H1 (cell line): ENCODE measurements around the gene TBCEL. TPM values are rescaled to one million over a fixed set of nuclear protein-coding genes. Genes with fewer than 3 reads are reported as not detected.
A peak's percentile ranks its signal among the peaks of the same experiment; 100 is the strongest.

Experiments
- CTCF ChIA-PET: fragments of 300-600 bp; sonication (Branson Sonifier 250); formaldehyde crosslinking; loops from one replicate; lab custom pipeline; 2021; ENCODE audit not compliant: partially characterized antibody; lab: Charles Lee
- POLR2A ChIA-PET: fragments of 300-600 bp; sonication (Branson Sonifier 250); formaldehyde crosslinking; loops from one replicate; lab custom pipeline; 2021; ENCODE audit warnings: inconsistent platforms; ENCODE audit not compliant: partially characterized antibody; lab: Charles Lee
- DNase-seq, 2 experiments: peaks; one replicate each; pipeline versions ENCODE4 v3.0.0 to v3.0.0-alpha.2; 2010 to 2022; ENCODE audit warnings: low spot score in 2 of 2, low read depth in 1 of 2, mixed read lengths in 1 of 2
- FAIRE-seq: peaks from 2 replicates; lab custom pipeline; 2011; peaks lifted over from hg19 to GRCh38; lab: Jason Lieb, UNC
- H2AFZ ChIP-seq: 2 replicates; pipeline ENCODE4 v1.8.1; 2012; ENCODE audit warnings: low read length, inconsistent platforms
- H2AK5ac ChIP-seq: 2 replicates; pipeline ENCODE4 v1.6.1; 2013; ENCODE audit warnings: low read depth, low read length
- H2BK120ac ChIP-seq: replicated peaks from 2 replicates; pipeline ENCODE3; 2013; ENCODE audit warnings: low read depth, low read length, inconsistent platforms
- H2BK12ac ChIP-seq: 2 replicates; pipeline ENCODE4 v1.6.1; 2013; ENCODE audit warnings: low read depth, low read length
- H2BK15ac ChIP-seq: 2 replicates; pipeline ENCODE4 v1.6.1; 2013; ENCODE audit warnings: low read length
- H2BK20ac ChIP-seq: 2 replicates; pipeline ENCODE4 v1.6.1; 2013; ENCODE audit warnings: low read length
- H2BK5ac ChIP-seq: 2 replicates; pipeline ENCODE4 v1.6.1; 2013; ENCODE audit warnings: low read depth, low read length
- H3K14ac ChIP-seq: 2 replicates; pipeline ENCODE4 v1.6.1; 2013; ENCODE audit warnings: inconsistent platforms; ENCODE audit not compliant: insufficient read length
- H3K18ac ChIP-seq: 2 replicates; pipeline ENCODE4 v1.6.1; 2013; ENCODE audit warnings: low read length; ENCODE audit errors: extremely low read depth
- H3K23ac ChIP-seq: 2 replicates; pipeline ENCODE4 v1.6.1; 2013; ENCODE audit warnings: inconsistent platforms; ENCODE audit not compliant: insufficient read length
- H3K23me2 ChIP-seq: 2 replicates; pipeline ENCODE4 v1.6.1; 2013; ENCODE audit warnings: low read depth, low read length
- H3K27ac ChIP-seq: 2 replicates; pipeline ENCODE4 v1.6.1; 2011; ENCODE audit warnings: low read depth, low read length, inconsistent platforms
- H3K27me3 ChIP-seq, 4 experiments: replicated peaks in 1 of 4; 1 replicate in 1 of 4; 2 replicates in 3 of 4; pipeline versions ENCODE4 v1.6.1 to v1.8.1; 2011 to 2013; ENCODE audit warnings: low read length in 3 of 4, mild to moderate bottlenecking in 3 of 4, inconsistent platforms in 2 of 4, mixed read lengths in 2 of 4, moderate library complexity in 1 of 4; ENCODE audit not compliant: control insufficient read depth in 3 of 4, insufficient read depth in 3 of 4; ENCODE audit errors: extremely low read depth in 1 of 4
- H3K36me3 ChIP-seq, 4 experiments: 2 replicates each; pipeline versions ENCODE4 v1.6.1 to v1.8.1; 2011 to 2013; ENCODE audit warnings: mild to moderate bottlenecking in 4 of 4, low read length in 3 of 4, moderate library complexity in 2 of 4, control low read depth in 1 of 4, inconsistent platforms in 1 of 4; ENCODE audit not compliant: insufficient read depth in 4 of 4, control insufficient read depth in 2 of 4
- H3K4ac ChIP-seq: replicated peaks from 2 replicates; pipeline ENCODE3; 2013; ENCODE audit warnings: low read length, low read depth, mixed read lengths, inconsistent platforms; ENCODE audit not compliant: insufficient read length
- H3K4me1 ChIP-seq, 4 experiments: replicated peaks in 1 of 4; 1 replicate in 1 of 4; 2 replicates in 3 of 4; pipeline versions ENCODE4 v1.6.1 to v1.8.1; 2011 to 2013; ENCODE audit warnings: low read length in 3 of 4, inconsistent platforms in 2 of 4, mixed read lengths in 1 of 4; ENCODE audit not compliant: insufficient read depth in 4 of 4, control insufficient read depth in 3 of 4
- H3K4me2 ChIP-seq, 2 experiments: 2 replicates each; pipeline versions ENCODE4 v1.6.1 to v1.8.1; 2011 to 2013; ENCODE audit warnings: low read depth in 2 of 2, low read length in 2 of 2, control low read depth in 1 of 2, inconsistent platforms in 1 of 2, mild to moderate bottlenecking in 1 of 2; ENCODE audit not compliant: insufficient read depth in 1 of 2
- H3K4me3 ChIP-seq, 4 experiments: fragments of 200-600, 300-600 bp in 1 of 4; sonication (generic), shearing (Covaris generic), sonication (Bioruptor Twin) in 1 of 4; 2 replicates each; pipeline versions ENCODE4 v1.5.1 to v1.8.1; 2011 to 2016; ENCODE audit warnings: low read length in 4 of 4, low read depth in 3 of 4, control low read depth in 2 of 4, inconsistent platforms in 2 of 4, mild to moderate bottlenecking in 2 of 4, mixed read lengths in 1 of 4, moderate library complexity in 1 of 4; ENCODE audit not compliant: insufficient read depth in 2 of 4; ENCODE audit errors: extremely low read depth in 1 of 4
- H3K56ac ChIP-seq: replicated peaks from 2 replicates; pipeline ENCODE3; 2013; ENCODE audit warnings: low read depth, mild to moderate bottlenecking, mixed read lengths, low read length, inconsistent platforms; ENCODE audit not compliant: insufficient read length
- H3K79me1 ChIP-seq: 2 replicates; pipeline ENCODE4 v1.6.1; 2013; ENCODE audit warnings: low read depth, low read length, control low read depth
- H3K79me2 ChIP-seq, 2 experiments: 2 replicates each; pipeline versions ENCODE4 v1.6.1 to v1.8.1; 2012 to 2013; ENCODE audit warnings: low read length in 2 of 2, mild to moderate bottlenecking in 2 of 2, inconsistent platforms in 1 of 2; ENCODE audit not compliant: insufficient read depth in 2 of 2, control insufficient read depth in 1 of 2
- H3K9ac ChIP-seq, 4 experiments: replicated peaks in 1 of 4; 1 replicate in 1 of 4; 2 replicates in 3 of 4; pipeline versions ENCODE4 v1.6.1 to v1.8.1; 2011 to 2013; ENCODE audit warnings: low read depth in 3 of 4, low read length in 3 of 4, control low read depth in 2 of 4, mild to moderate bottlenecking in 2 of 4, moderate library complexity in 2 of 4, inconsistent platforms in 1 of 4; ENCODE audit errors: extremely low read depth in 1 of 4
- H3K9me3 ChIP-seq, 2 experiments: 2 replicates each; pipeline versions ENCODE4 v1.6.1 to v1.8.1; 2012 to 2013; ENCODE audit warnings: mild to moderate bottlenecking in 2 of 2, moderate library complexity in 2 of 2, control low read depth in 1 of 2, inconsistent platforms in 1 of 2, low read depth in 1 of 2, low read length in 1 of 2, mixed read lengths in 1 of 2; ENCODE audit not compliant: insufficient read depth in 2 of 2
- H4K20me1 ChIP-seq, 2 experiments: replicated peaks in 1 of 2; 2 replicates each; pipeline versions ENCODE3 to v1.8.1; 2011 to 2013; ENCODE audit warnings: inconsistent platforms in 2 of 2, low read length in 2 of 2, mild to moderate bottlenecking in 1 of 2; ENCODE audit not compliant: insufficient read depth in 2 of 2, control insufficient read depth in 1 of 2
- H4K5ac ChIP-seq: 2 replicates; pipeline ENCODE4 v1.6.1; 2013; ENCODE audit warnings: low read length, low read depth, mixed read lengths, inconsistent platforms; ENCODE audit not compliant: insufficient read length
- H4K8ac ChIP-seq: 2 replicates; pipeline ENCODE4 v1.8.0; 2013; ENCODE audit warnings: mild to moderate bottlenecking, moderate library complexity, low read length, inconsistent platforms; ENCODE audit not compliant: insufficient read depth; ENCODE audit errors: extremely low read depth
- H4K91ac ChIP-seq: replicated peaks from 2 replicates; pipeline ENCODE3; 2013; ENCODE audit warnings: low read length, mixed read lengths, inconsistent platforms; ENCODE audit not compliant: insufficient read length
- BACH1 ChIP-seq: IDR thresholded peaks from 2 replicates; pipeline ENCODE4 v1.6.1; 2012; ENCODE audit warnings: low read length, improper control_type of control experiment
- BCL11A ChIP-seq, 2 experiments: IDR thresholded peaks; one replicate each; pipeline ENCODE4 v1.6.1; 2011; ENCODE audit warnings: low read depth in 2 of 2, low read length in 2 of 2, mild to moderate bottlenecking in 2 of 2
- CBX8 ChIP-seq: fragments of 300-800, 300-1000 bp; sonication (generic); IDR thresholded peaks from 2 replicates; pipeline ENCODE4 v1.7.1; 2016; ENCODE audit warnings: low read depth, low read length, borderline replicate concordance
- CHD2 ChIP-seq: IDR thresholded peaks from 2 replicates; pipeline ENCODE4 v1.6.1; 2012; ENCODE audit warnings: low read length, improper control_type of control experiment
- CREB1 ChIP-seq: IDR thresholded peaks from 2 replicates; pipeline ENCODE4 v1.6.1; 2012; ENCODE audit warnings: inconsistent platforms
- FOSL1 ChIP-seq: IDR thresholded peaks from 2 replicates; pipeline ENCODE4 v1.6.1; 2011; ENCODE audit warnings: mild to moderate bottlenecking, low read depth, low read length, moderate library complexity; ENCODE audit not compliant: insufficient read depth
- GTF2F1 ChIP-seq: IDR thresholded peaks from 2 replicates; pipeline ENCODE4 v1.6.1; 2012; ENCODE audit warnings: low read depth, low read length, improper control_type of control experiment, borderline replicate concordance
- MAFK ChIP-seq: IDR thresholded peaks from 2 replicates; pipeline ENCODE4 v1.6.1; 2012; ENCODE audit warnings: low read depth, mild to moderate bottlenecking, improper control_type of control experiment, low read length
- POLR2A ChIP-seq, 2 experiments: IDR thresholded peaks; 1 replicate in 1 of 2; 2 replicates in 1 of 2; pipeline ENCODE4 v1.6.1; 2011; ENCODE audit warnings: low read depth in 2 of 2, low read length in 2 of 2, mild to moderate bottlenecking in 2 of 2; ENCODE audit errors: control extremely low read depth in 1 of 2
- TAF1 ChIP-seq: IDR thresholded peaks from 2 replicates; pipeline ENCODE4 v1.6.1; 2011; ENCODE audit warnings: mild to moderate bottlenecking, low read depth, low read length
- TAF7 ChIP-seq: optimal IDR thresholded peaks from 2 replicates; pipeline ENCODE3; 2011; ENCODE audit warnings: low read depth, mild to moderate bottlenecking, inconsistent platforms, low read length, moderate library complexity, borderline replicate concordance
- TBP ChIP-seq: IDR thresholded peaks from 2 replicates; pipeline ENCODE4 v1.6.1; 2011; ENCODE audit warnings: low read depth, low read length, improper control_type of control experiment
- WGBS, 2 experiments: shearing (Covaris generic) in 1 of 2; methylation state at CpG; one replicate each; pipeline versions ENCODE4 v1.1.6 to v1.1.7; 2013 to 2015; ENCODE audit warnings: low lambda C conversion rate in 2 of 2, mixed read lengths in 2 of 2, inconsistent platforms in 1 of 2, low coverage in 1 of 2, missing lambda C conversion rate in 1 of 2; ENCODE audit not compliant: insufficient replicate concordance in 2 of 2, insufficient coverage in 1 of 2, insufficient read length in 1 of 2; ENCODE audit errors: extremely low coverage in 1 of 2, missing lambda C conversion rate in 1 of 2; 5-methylcytosine and 5-hydroxymethylcytosine counted together
- polyA plus RNA-seq, 7 experiments: library from polyadenylated mRNA; depleted of rRNA in 3 of 7; stranded (reverse) in 5 of 7; unstranded in 2 of 7; fragments of >200 nt in 5 of 7; fragments of 200-250 nt in 2 of 7; gene quantifications; 1 replicate in 5 of 7; 2 replicates in 1 of 7; 4 replicates in 1 of 7; pipeline versions ENCODE4 v1.2.1 to v1.2.3, GENCODE V29; 2011 to 2013; ENCODE audit warnings: missing spikeins in 2 of 7, mixed read lengths in 2 of 7
- total RNA-seq: library from RNA; stranded (reverse); fragmentation: NEBNext Ultra II Directional; extraction: Animal tissue kit (Norgen Biotek cat#: 25700); gene quantifications from 2 replicates; pipeline ENCODE4 v1.2.1, GENCODE V29; 2021

The TBCEL gene
- total and polyA plus RNA-seq, 2 of the 8 experiments (the other 6 are each of a cell fraction or from before 2014, with no cell fraction given): 3.9 to 16.0 TPM

DNA sequence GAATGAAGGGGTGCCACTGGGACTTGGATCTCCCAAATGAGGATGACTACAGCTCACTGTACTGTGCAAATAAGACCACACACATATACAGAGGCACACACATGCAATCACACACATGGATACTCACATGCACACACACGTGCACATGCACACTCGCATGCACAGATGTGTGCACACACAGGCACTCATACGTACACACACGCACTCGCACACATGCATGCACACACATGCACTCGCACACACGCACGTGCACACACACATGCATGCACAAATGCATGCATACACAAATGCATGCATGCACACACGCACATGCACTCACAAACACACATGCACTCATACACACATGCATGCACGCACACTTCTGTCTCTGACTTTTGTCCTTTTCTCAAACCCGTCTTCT is 113.1 kb downstream of the TBCEL start:
- Histone ChIP-seq H3K56ac (no peak overlapping the region), H3K14ac (no peak overlapping the region), H3K27me3 (no peaks in the 10 kb centered on the region), H4K5ac (no peak overlapping the region), H2BK5ac (peak overlapping the region; percentile 61; the same call in 1 of the 2 replicates), H3K9ac (no peak overlapping the region)
- CTCF ChIA-PET: no interaction called here
- TF ChIP-seq TAF7: no peak
- TF ChIP-seq CHD2: no peak
- TF ChIP-seq POLR2A (IDR thresholded peaks at IDR 0.05; ENCODE audit: control extremely low read depth in 1 of 2, low read depth in 2 of 2, low read length in 2 of 2): no peak
- no peak for TF ChIP-seq MAFK
- TF ChIP-seq CBX8: no peak
- TF ChIP-seq BCL11A (IDR thresholded peaks at IDR 0.05; ENCODE audit: low read depth in 2 of 2, low read length in 2 of 2): no peak
- no peak for TF ChIP-seq FOSL1
- no peak for TF ChIP-seq CREB1
- no peak for TF ChIP-seq TAF1
- no peak for TF ChIP-seq GTF2F1
- no peak for TF ChIP-seq BACH1
- no peak for TF ChIP-seq TBP
- TF ChIP-seq, all 59 proteins: peak for 0
- Histone ChIP-seq H3K27ac (no peak overlapping the region), H2AFZ (no peak overlapping the region), H4K91ac (peak overlapping the region; percentile 17), H3K4me3 (no peak overlapping the region), H3K23ac (no peak overlapping the region), H2AK5ac (no peak overlapping the region), H3K4ac (no peak overlapping the region), H4K8ac (no peak overlapping the region), H2BK20ac (no peak overlapping the region), H2BK15ac (no peak overlapping the region), H3K18ac (no peak overlapping the region), H4K20me1 (peaks cover 0 to 3% of the 10 kb centered on the region in 2 experiments), H3K36me3 (no peaks in the 10 kb centered on the region), H3K4me1 (no peaks in the 10 kb centered on the region), H3K4me2 (no peak overlapping the region), H3K79me1 (no peaks in the 10 kb centered on the region), H3K9me3 (no peaks in the 10 kb centered on the region), H3K23me2 (no peaks in the 10 kb centered on the region), H2BK120ac (no peak overlapping the region), H3K79me2 (no peaks in the 10 kb centered on the region), H2BK12ac (no peak overlapping the region)
- 90% methylated on average over 11 of the region's 11 CpGs; no CpG with 5 or more reads in 1 of the 2 experiments for WGBS, 2 experiments
- DNase-seq (no peak), FAIRE-seq (no peak)
- POLR2A ChIA-PET: no interaction called here
